ENCODE data around the gene IL22. TPM values are rescaled to one million over a fixed set of nuclear protein-coding genes. Genes with fewer than 3 reads are reported as not detected.

The IL22 gene
- polyA plus RNA-seq, 1 donor (not counting 4 experiments of a cell fraction or from before 2014, with no cell fraction given): not detected

DNA sequence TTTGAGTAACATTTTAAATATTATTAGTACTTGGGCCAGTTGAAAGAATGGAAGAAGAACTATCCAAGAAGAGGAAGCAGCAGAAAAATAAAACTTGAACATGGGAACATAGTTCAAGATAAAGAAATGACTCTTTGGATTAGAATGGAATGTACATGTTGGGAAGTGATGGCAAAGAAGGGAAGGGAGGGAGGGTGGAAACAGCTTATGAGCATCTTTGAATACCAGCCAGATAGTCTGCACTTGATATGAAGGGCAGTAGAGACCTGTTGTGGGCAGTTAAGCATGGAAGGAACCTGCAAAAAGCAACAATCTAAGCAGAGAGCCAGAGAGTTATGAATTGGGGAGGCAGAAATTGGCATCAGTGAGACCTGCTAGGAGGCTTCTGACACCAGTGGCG, 10.0 kb upstream of the IL22 start:
- peaks cover 26% of the 10 kb centered on the region for H3K4me1 ChIP-seq (ENCODE audit: control insufficient read depth, extremely low read depth, insufficient read depth, low read length)
- no peaks in the 10 kb centered on the region for H3K9me1 ChIP-seq (ENCODE audit: control insufficient read depth, extremely low read depth, insufficient read depth, low read length)
- DNase-seq (ENCODE audit: low read depth, low spot score) (no peak), FAIRE-seq (no peak)
- no peaks in the 10 kb centered on the region for H3K79me2 ChIP-seq (ENCODE audit: control insufficient read depth, insufficient read depth, low read length)
- no peaks in the 10 kb centered on the region for H4K20me1 ChIP-seq (ENCODE audit: control insufficient read depth, extremely low read depth, insufficient read depth, low read length)
- H3K9me3 ChIP-seq (ENCODE audit: control insufficient read depth, low read depth, low read length): no peaks in the 10 kb centered on the region
- no peak overlapping the region for H3K4me3 ChIP-seq (ENCODE audit: control insufficient read depth in 2 of 3, extremely low read depth in 1 of 3, insufficient read depth in 2 of 3, low read depth in 1 of 3, low read length in 3 of 3)
- H3K4me2 ChIP-seq (ENCODE audit: control insufficient read depth, extremely low read depth, insufficient read depth, low read depth, low read length): no peak overlapping the region
- TF ChIP-seq, protein P1, sequence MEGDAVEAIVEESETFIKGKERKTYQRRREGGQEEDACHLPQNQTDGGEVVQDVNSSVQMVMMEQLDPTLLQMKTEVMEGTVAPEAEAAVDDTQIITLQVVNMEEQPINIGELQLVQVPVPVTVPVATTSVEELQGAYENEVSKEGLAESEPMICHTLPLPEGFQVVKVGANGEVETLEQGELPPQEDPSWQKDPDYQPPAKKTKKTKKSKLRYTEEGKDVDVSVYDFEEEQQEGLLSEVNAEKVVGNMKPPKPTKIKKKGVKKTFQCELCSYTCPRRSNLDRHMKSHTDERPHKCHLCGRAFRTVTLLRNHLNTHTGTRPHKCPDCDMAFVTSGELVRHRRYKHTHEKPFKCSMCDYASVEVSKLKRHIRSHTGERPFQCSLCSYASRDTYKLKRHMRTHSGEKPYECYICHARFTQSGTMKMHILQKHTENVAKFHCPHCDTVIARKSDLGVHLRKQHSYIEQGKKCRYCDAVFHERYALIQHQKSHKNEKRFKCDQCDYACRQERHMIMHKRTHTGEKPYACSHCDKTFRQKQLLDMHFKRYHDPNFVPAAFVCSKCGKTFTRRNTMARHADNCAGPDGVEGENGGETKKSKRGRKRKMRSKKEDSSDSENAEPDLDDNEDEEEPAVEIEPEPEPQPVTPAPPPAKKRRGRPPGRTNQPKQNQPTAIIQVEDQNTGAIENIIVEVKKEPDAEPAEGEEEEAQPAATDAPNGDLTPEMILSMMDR (optimal IDR thresholded peaks at IDR 0.05 in 1 of 3, IDR thresholded peaks at IDR 0.05 in 1 of 3, conservative IDR thresholded peaks at IDR 0.05 in 1 of 3; ENCODE audit: extremely low read depth in 1 of 3, insufficient read depth in 2 of 3, low read length in 3 of 3): no peak
- no peak for TF ChIP-seq EZH2 (IDR thresholded peaks at IDR 0.05; ENCODE audit: low read length)
- H3K27ac ChIP-seq (ENCODE audit: control insufficient read depth, insufficient read depth, low read length): no peak overlapping the region
- H3K9ac ChIP-seq (ENCODE audit: control insufficient read depth, extremely low read depth, insufficient read depth, low read length): no peak overlapping the region
- dilution Hi-C loops (cut with MboI; ENCODE audit: extremely low pct_ligation_motif_present, low sequenced_read_pairs): no loop called here
- no peaks in the 10 kb centered on the region for H3K36me3 ChIP-seq (ENCODE audit: control insufficient read depth in 2 of 2, extremely low read depth in 1 of 2, insufficient read depth in 2 of 2, low read length in 2 of 2)
- H2AFZ ChIP-seq (ENCODE audit: control insufficient read depth, low read length): no peak overlapping the region
- no peaks in the 10 kb centered on the region for H3K27me3 ChIP-seq (ENCODE audit: control insufficient read depth, extremely low read depth, insufficient read depth, low read length)

DNA sequence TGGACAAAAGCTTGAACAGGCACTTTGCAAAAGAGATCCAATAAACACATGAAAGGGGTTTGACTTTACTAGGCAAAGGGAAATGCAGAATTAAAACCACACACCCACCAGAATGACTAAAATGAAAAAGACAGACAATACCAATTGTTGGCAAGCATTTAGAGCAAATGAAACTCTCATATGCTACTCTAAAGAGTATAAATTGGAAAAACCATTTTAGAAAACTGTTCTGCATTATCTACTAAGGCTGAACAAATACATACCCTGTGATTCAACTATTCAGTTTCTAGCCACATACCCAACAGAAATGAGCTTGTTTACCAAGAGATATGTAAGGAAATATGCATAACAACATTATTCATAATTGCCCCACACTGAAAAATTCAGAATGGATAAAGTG, 8.5 kb upstream of the IL22 start:
- TF ChIP-seq EZH2 (IDR thresholded peaks at IDR 0.05; ENCODE audit: low read length): no peak
- TF ChIP-seq, protein P1 (optimal IDR thresholded peaks at IDR 0.05 in 1 of 3, IDR thresholded peaks at IDR 0.05 in 1 of 3, conservative IDR thresholded peaks at IDR 0.05 in 1 of 3; ENCODE audit: extremely low read depth in 1 of 3, insufficient read depth in 2 of 3, low read length in 3 of 3): no peak
- H3K36me3 ChIP-seq (ENCODE audit: control insufficient read depth in 2 of 2, extremely low read depth in 1 of 2, insufficient read depth in 2 of 2, low read length in 2 of 2): no peaks in the 10 kb centered on the region
- H3K9me1 ChIP-seq (ENCODE audit: control insufficient read depth, extremely low read depth, insufficient read depth, low read length): no peaks in the 10 kb centered on the region
- H3K27me3 ChIP-seq (ENCODE audit: control insufficient read depth, extremely low read depth, insufficient read depth, low read length): no peaks in the 10 kb centered on the region
- H3K9me3 ChIP-seq (ENCODE audit: control insufficient read depth, low read depth, low read length): no peaks in the 10 kb centered on the region
- H4K20me1 ChIP-seq (ENCODE audit: control insufficient read depth, extremely low read depth, insufficient read depth, low read length): no peaks in the 10 kb centered on the region
- H3K4me2 ChIP-seq (ENCODE audit: control insufficient read depth, extremely low read depth, insufficient read depth, low read depth, low read length): no peak overlapping the region
- peaks cover 22% of the 10 kb centered on the region for H3K4me1 ChIP-seq (ENCODE audit: control insufficient read depth, extremely low read depth, insufficient read depth, low read length)
- DNase-seq (ENCODE audit: low read depth, low spot score): no peak
- FAIRE-seq: no peak
- H3K9ac ChIP-seq (ENCODE audit: control insufficient read depth, extremely low read depth, insufficient read depth, low read length): no peak overlapping the region
- H3K27ac ChIP-seq (ENCODE audit: control insufficient read depth, insufficient read depth, low read length): no peak overlapping the region
- dilution Hi-C loops (cut with MboI; ENCODE audit: extremely low pct_ligation_motif_present, low sequenced_read_pairs): no loop called here
- no peak overlapping the region for H3K4me3 ChIP-seq (ENCODE audit: control insufficient read depth in 2 of 3, extremely low read depth in 1 of 3, insufficient read depth in 2 of 3, low read depth in 1 of 3, low read length in 3 of 3)
- no peaks in the 10 kb centered on the region for H3K79me2 ChIP-seq (ENCODE audit: control insufficient read depth, insufficient read depth, low read length)
- H2AFZ ChIP-seq (ENCODE audit: control insufficient read depth, low read length): no peak overlapping the region

All from keratinocyte (primary cell).